Peyer's patch (tissue), 4 donors: ENCODE results near the gene GADL1.

Experiments
- CTCF ChIP-seq, 6 experiments: fragments of 450-650 bp in 4 of 6; fragments of 200-600 bp in 2 of 6; sonication (generic) in 1 of 6; IDR thresholded peaks; one replicate each; pipeline ENCODE4 v1.5.1; 2017 to 2019; ENCODE audit warnings: antibody characterized with exemption in 6 of 6, mild to moderate bottlenecking in 3 of 6, moderate library complexity in 1 of 6
- POLR2A ChIP-seq, 2 donors: fragments of 450-650 bp; IDR thresholded peaks; one replicate each; pipeline ENCODE4 v1.5.1; 2017; ENCODE audit warnings: antibody characterized with exemption in 2 of 2, mild to moderate bottlenecking in 2 of 2, moderate library complexity in 2 of 2

DNA sequence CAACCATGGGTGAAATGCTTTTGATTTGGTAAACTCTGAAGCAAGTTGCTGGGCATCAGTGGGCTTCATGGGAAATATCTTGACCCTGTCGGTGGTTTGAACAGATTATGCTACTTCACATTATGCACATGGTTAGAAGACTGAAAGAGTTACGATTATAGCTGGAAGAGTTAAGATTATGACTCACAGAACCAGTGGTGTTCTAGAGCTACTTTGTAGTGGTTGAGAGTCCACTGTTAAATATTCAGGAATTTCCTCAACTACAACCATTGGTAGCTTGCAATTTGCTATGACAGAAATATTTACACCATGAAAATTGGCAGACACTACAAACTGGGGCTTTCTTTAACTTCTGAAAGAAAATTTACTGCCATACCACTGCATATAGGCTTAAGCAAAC, 99.3 kb downstream of the GADL1 start:
- TF ChIP-seq CTCF (IDR thresholded peaks at IDR 0.05) (no peak), POLR2A (IDR thresholded peaks at IDR 0.05) (no peak)
